Measurements from ENCODE around the gene GRID1. TPM values are rescaled to one million over a fixed set of nuclear protein-coding genes. Genes with fewer than 3 reads are reported as not detected.

GRID1 gene
- polyA plus RNA-seq, 1 donor (not counting 4 experiments of a cell fraction or from before 2014, with no cell fraction given): 0.01 TPM

DNA sequence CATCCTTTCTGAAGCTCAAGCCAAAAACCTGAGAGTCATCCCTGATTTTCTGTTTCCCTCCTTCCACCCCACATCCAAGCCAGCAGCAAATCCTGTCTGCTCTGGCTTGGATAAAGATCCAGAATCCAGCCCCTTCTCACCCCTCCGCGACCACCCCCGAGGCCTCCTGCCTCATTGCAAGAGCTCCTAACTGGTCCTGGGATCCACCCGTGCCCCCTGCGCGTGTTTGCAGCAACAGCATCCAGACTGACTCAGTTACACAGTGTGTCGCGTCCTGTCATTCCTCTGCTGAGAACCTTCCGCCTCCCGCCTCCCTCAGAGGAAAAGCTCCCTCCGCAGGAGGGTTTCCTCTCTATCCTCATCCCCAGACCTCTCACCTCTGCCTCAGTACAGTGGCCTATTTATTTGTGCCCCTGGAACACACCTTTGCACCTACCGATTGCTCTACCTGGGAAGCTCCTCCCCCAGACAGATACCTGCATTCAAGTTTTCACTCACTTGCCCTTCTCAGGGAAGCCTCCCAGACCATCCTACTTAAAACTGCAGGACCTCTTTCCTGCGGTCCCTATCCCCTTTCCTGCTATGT, 21.6 kb upstream of the GRID1 start:
- peaks cover 16% of the 10 kb centered on the region for H3K27me3 ChIP-seq (ENCODE audit: control insufficient read depth, extremely low read depth, insufficient read depth, low read length)

GRCh38 chr10:86387178-86387794, 20.7 kb upstream of the GRID1 start:
- no peak for FAIRE-seq
- dilution Hi-C loops (cut with MboI; ENCODE audit: extremely low pct_ligation_motif_present, low sequenced_read_pairs): loop anchor here (10.0 kb wide), 1 partner anchor 852 kb away; no protein-coding TSS in a partner anchor

More for the DNA sequence above, 21.6 kb upstream of the GRID1 start:
- no peak overlapping the region for H3K9ac ChIP-seq (ENCODE audit: control insufficient read depth, extremely low read depth, insufficient read depth, low read length)
- DNase-seq (ENCODE audit: low read depth, low spot score) (no peak), FAIRE-seq (no peak)
- no peaks in the 10 kb centered on the region for H3K4me1 ChIP-seq (ENCODE audit: control insufficient read depth, extremely low read depth, insufficient read depth, low read length)
- no peaks in the 10 kb centered on the region for H3K9me3 ChIP-seq (ENCODE audit: control insufficient read depth, low read depth, low read length)
- TF ChIP-seq EZH2 (IDR thresholded peaks at IDR 0.05; ENCODE audit: low read length) (no peak), CTCF (optimal IDR thresholded peaks at IDR 0.05 in 1 of 3, IDR thresholded peaks at IDR 0.05 in 1 of 3, conservative IDR thresholded peaks at IDR 0.05 in 1 of 3; ENCODE audit: extremely low read depth in 1 of 3, insufficient read depth in 2 of 3, low read length in 3 of 3) (no peak)
- no peaks in the 10 kb centered on the region for H3K9me1 ChIP-seq (ENCODE audit: control insufficient read depth, extremely low read depth, insufficient read depth, low read length)
- no peaks in the 10 kb centered on the region for H3K36me3 ChIP-seq (ENCODE audit: control insufficient read depth in 2 of 2, extremely low read depth in 1 of 2, insufficient read depth in 2 of 2, low read length in 2 of 2)
- H3K4me3 ChIP-seq (ENCODE audit: control insufficient read depth in 2 of 3, extremely low read depth in 1 of 3, insufficient read depth in 2 of 3, low read depth in 1 of 3, low read length in 3 of 3): no peak overlapping the region
- no peaks in the 10 kb centered on the region for H4K20me1 ChIP-seq (ENCODE audit: control insufficient read depth, extremely low read depth, insufficient read depth, low read length)
- no peak overlapping the region for H2AFZ ChIP-seq (ENCODE audit: control insufficient read depth, low read length)
- H3K4me2 ChIP-seq (ENCODE audit: control insufficient read depth, extremely low read depth, insufficient read depth, low read depth, low read length): no peak overlapping the region
- dilution Hi-C loops (cut with MboI; ENCODE audit: extremely low pct_ligation_motif_present, low sequenced_read_pairs): loop anchor here (10.0 kb wide), 1 partner anchor 853 kb away; no protein-coding TSS in a partner anchor
- H3K27ac ChIP-seq (ENCODE audit: control insufficient read depth, insufficient read depth, low read length): no peak overlapping the region
- H3K79me2 ChIP-seq (ENCODE audit: control insufficient read depth, insufficient read depth, low read length): no peaks in the 10 kb centered on the region

More at GRCh38 chr10:86387178-86387794, 20.7 kb upstream of the GRID1 start:
- Histone ChIP-seq H2AFZ (ENCODE audit: control insufficient read depth, low read length) (no peak overlapping the region), H3K4me3 (ENCODE audit: control insufficient read depth in 2 of 3, extremely low read depth in 1 of 3, insufficient read depth in 2 of 3, low read depth in 1 of 3, low read length in 3 of 3) (no peak overlapping the region), H4K20me1 (ENCODE audit: control insufficient read depth, extremely low read depth, insufficient read depth, low read length) (no peaks in the 10 kb centered on the region), H3K27ac (ENCODE audit: control insufficient read depth, insufficient read depth, low read length) (no peak overlapping the region), H3K9me3 (ENCODE audit: control insufficient read depth, low read depth, low read length) (no peaks in the 10 kb centered on the region), H3K4me2 (ENCODE audit: control insufficient read depth, extremely low read depth, insufficient read depth, low read depth, low read length) (no peak overlapping the region), H3K4me1 (ENCODE audit: control insufficient read depth, extremely low read depth, insufficient read depth, low read length) (no peaks in the 10 kb centered on the region), H3K9me1 (ENCODE audit: control insufficient read depth, extremely low read depth, insufficient read depth, low read length) (no peaks in the 10 kb centered on the region), H3K27me3 (ENCODE audit: control insufficient read depth, extremely low read depth, insufficient read depth, low read length) (peaks cover 16% of the 10 kb centered on the region), H3K9ac (ENCODE audit: control insufficient read depth, extremely low read depth, insufficient read depth, low read length) (no peak overlapping the region), H3K36me3 (ENCODE audit: control insufficient read depth in 2 of 2, extremely low read depth in 1 of 2, insufficient read depth in 2 of 2, low read length in 2 of 2) (no peaks in the 10 kb centered on the region), H3K79me2 (ENCODE audit: control insufficient read depth, insufficient read depth, low read length) (no peaks in the 10 kb centered on the region)
- no peak for DNase-seq (ENCODE audit: low read depth, low spot score)
- TF ChIP-seq CTCF (optimal IDR thresholded peaks at IDR 0.05 in 1 of 3, IDR thresholded peaks at IDR 0.05 in 1 of 3, conservative IDR thresholded peaks at IDR 0.05 in 1 of 3; ENCODE audit: extremely low read depth in 1 of 3, insufficient read depth in 2 of 3, low read length in 3 of 3): peak in 2 of 3 experiments; percentile 12 to 24
- TF ChIP-seq EZH2 (IDR thresholded peaks at IDR 0.05; ENCODE audit: low read length): no peak
